ENCODE measurements around the gene GNE. TPM values are rescaled to one million over a fixed set of nuclear protein-coding genes. Genes with fewer than 3 reads are reported as not detected.
"Not testable (repeated sequence)": the region's sequence is repeated elsewhere in the genome, so short reads cannot be mapped to it uniquely, and the experiment has no call there.

The GNE gene
- polyA plus RNA-seq: 6.3 TPM

DNA sequence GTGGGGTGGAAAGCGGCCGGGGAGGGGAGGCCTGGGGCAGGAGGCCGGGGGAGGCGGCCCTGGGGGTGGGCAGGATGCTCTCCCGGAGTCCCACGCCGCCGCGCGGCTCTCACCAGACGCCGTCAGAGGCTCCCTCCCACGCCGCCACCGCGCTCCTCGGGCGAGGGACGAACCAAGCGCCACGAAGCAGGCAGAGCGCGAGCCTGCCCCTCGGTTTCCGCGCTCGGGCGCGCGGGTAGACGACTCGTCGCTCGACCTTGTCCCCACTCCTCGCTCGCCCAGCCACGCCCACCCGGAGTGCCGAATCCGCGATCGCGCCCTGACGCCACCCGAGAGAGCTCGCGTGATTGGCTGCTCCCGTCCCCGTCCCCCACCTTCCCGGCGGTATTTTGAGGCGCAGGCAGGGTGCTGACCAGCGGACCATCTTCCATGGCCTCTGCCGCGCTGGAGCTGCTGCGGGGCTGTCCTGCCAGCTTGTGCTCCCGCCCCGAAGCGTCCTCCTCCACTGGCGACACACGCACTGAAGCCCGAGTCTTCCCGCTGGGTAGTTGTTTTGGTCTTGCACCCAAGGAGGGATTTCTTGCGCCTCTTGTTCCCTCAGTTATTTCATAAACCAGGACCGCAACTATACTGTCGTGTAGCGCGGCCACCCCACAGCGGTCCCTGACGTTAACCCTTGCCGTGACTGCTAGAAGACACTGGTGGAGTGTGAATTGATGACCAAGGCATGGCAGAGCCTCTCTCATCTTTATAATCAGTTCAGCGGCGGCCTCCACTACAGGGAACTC lies at the start of gene GNE:
Gene GNE (minus strand): TSS at position 241 of the 788 bp plus-strand sequence. CDS start 9,093 bp downstream, outside the sequence.
- H3K4me1 Mint-ChIP-seq: peaks cover 0 to 6% (median 4%) of the 10 kb centered on the region in 3 donors
- H3K27ac Mint-ChIP-seq: peak within 1 kb of the TSS; percentile 95 to 98 (median 97)
- H3K4me3 Mint-ChIP-seq: peak within 1 kb of the TSS; percentile 95 to 99 (median 98)
- peaks cover 0 to 2% (median 0%) of the 10 kb centered on the region in 3 donors for H3K9me3 Mint-ChIP-seq
- no peaks in the 10 kb centered on the region for H3K36me3 Mint-ChIP-seq
- no peaks in the 10 kb centered on the region for H3K27me3 Mint-ChIP-seq

DNA sequence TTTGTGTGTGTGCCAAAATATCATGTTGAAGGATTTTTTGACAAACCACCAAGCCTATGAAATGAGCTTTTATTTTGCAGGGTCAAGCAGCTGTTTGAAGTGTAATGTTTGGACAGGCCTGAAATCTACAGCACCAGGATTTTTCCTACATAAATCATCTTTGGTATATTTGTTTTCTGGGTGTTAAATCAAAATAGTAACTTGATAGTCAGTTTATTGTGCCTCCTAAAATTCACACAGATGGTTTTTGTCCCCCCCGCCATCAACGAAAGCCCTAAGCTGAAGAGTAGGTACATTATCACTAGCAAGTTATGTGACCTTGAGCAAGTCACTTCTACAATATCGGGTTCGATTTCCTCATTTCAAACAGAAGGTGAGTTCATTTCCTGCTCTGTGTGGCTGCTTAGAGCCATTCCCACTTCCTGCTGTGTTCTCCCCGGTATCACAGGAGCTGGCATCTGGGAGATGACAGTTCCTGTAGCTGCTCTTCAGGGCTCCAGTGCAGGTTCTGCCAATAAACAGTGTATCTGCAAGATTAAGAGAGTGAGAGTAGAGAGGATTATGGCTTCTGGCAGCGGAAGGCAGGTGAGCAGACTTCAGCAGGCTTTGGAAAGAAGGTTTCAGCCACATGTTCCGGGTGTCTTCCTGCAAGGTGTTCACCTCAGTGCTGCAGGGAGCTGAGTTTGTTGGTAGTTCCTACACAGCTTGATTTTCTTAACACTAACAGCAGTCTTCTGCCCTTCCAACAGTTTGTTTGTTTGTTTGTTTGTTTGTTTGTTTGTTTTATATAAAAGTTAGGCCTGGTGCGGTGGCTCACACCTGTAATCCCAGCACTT lies 48.4 kb upstream of the GNE start:
- H3K9me3 Mint-ChIP-seq: no peaks in the 10 kb centered on the region
- no peaks in the 10 kb centered on the region for H3K27me3 Mint-ChIP-seq
- H3K27ac Mint-ChIP-seq: no peak overlapping the region
- H3K36me3 Mint-ChIP-seq: no peaks in the 10 kb centered on the region
- H3K4me3 Mint-ChIP-seq: no peak overlapping the region
- peaks cover 0 to 1% (median 0%) of the 10 kb centered on the region in 3 donors for H3K4me1 Mint-ChIP-seq

GRCh38 chr9:36304366-36304765 lies 46.1 kb upstream of the GNE start:
- H3K27me3 Mint-ChIP-seq, H3K9me3 Mint-ChIP-seq, H3K4me1 Mint-ChIP-seq: not testable (repeated sequence)

GRCh38 chr9:36301227-36301626 lies 43.0 kb upstream of the GNE start:
- H3K4me1 Mint-ChIP-seq: peaks cover 0 to 1% (median 0%) of the 10 kb centered on the region in 3 donors
- H3K27me3 Mint-ChIP-seq: no peaks in the 10 kb centered on the region
- H3K4me3 Mint-ChIP-seq: no peak overlapping the region
- peaks cover 1% of the 10 kb centered on the region for H3K36me3 Mint-ChIP-seq
- H3K9me3 Mint-ChIP-seq: no peaks in the 10 kb centered on the region
- H3K27ac Mint-ChIP-seq: no peak overlapping the region

More at GRCh38 chr9:36304366-36304765, 46.1 kb upstream of the GNE start:
- not testable (repeated sequence) for H3K4me3 Mint-ChIP-seq, H3K36me3 Mint-ChIP-seq, H3K27ac Mint-ChIP-seq

- no peaks in the 10 kb centered on the region for H3K9me3 Mint-ChIP-seq
- no peaks in the 10 kb centered on the region for H3K4me1 Mint-ChIP-seq
- no peak overlapping the region for H3K27ac Mint-ChIP-seq
- H3K27me3 Mint-ChIP-seq: no peaks in the 10 kb centered on the region
- peaks cover 4% of the 10 kb centered on the region for H3K36me3 Mint-ChIP-seq
- H3K4me3 Mint-ChIP-seq: no peak overlapping the region
Measured at GRCh38 chr9:36298566-36298965, 40.3 kb upstream of the GNE start.

- Mint-ChIP-seq H3K36me3 (peaks cover 4% of the 10 kb centered on the region), H3K4me1 (no peaks in the 10 kb centered on the region), H3K4me3 (no peak overlapping the region), H3K27me3 (no peaks in the 10 kb centered on the region), H3K27ac (no peak overlapping the region), H3K9me3 (no peaks in the 10 kb centered on the region)
Measured at GRCh38 chr9:36297798-36298197, 39.5 kb upstream of the GNE start.

GRCh38 chr9:36294996-36295395 lies 36.7 kb upstream of the GNE start:
- H3K4me1 Mint-ChIP-seq, H3K9me3 Mint-ChIP-seq, H3K36me3 Mint-ChIP-seq, H3K4me3 Mint-ChIP-seq, H3K27ac Mint-ChIP-seq, H3K27me3 Mint-ChIP-seq: not testable (repeated sequence)

DNA sequence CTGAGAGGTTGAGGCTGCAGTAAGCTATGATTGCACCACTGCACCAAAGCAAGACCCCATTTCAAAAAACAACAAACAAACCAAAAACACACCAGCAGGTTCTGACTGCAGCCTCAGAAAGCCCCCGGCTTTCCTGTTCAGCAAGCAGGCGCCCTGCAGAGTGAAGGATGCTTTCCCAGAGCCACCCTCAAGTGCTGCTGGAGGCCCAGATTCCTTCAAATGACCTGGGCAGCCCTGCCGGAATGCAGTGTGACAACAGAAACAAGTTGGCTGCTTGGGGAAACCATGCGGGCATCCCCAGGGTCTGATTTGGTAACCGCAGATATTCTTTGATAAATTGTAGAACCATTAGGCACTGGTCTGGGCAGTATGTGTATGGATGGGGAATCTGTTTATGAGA lies 35.7 kb upstream of the GNE start:
- H3K27ac Mint-ChIP-seq: no peak overlapping the region
- H3K4me3 Mint-ChIP-seq: no peak overlapping the region
- H3K27me3 Mint-ChIP-seq: no peaks in the 10 kb centered on the region
- H3K36me3 Mint-ChIP-seq: peaks cover 4% of the 10 kb centered on the region
- H3K9me3 Mint-ChIP-seq: no peaks in the 10 kb centered on the region
- no peaks in the 10 kb centered on the region for H3K4me1 Mint-ChIP-seq

DNA sequence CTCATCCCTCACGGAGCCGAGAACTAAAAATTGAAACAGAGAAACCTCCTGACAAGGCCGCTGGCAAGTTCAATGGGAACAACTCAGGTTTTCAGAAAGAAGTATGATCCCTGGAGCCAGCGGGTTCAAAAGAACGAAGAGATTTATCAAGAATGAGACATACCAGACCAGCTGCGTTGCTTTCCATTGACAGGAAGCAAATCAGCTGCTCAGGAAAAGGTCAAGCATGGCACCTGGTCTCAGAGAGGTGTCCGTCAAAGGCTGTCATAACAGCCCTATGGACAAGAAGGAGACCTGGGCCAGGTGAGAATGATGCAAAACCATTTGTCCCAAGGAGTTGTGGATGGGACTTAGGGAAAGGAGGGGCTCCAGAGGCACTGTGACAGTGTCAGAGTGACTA lies 34.9 kb upstream of the GNE start:
- Mint-ChIP-seq H3K9me3 (no peaks in the 10 kb centered on the region), H3K4me1 (no peaks in the 10 kb centered on the region), H3K36me3 (peaks cover 4% of the 10 kb centered on the region), H3K27ac (no peak overlapping the region), H3K27me3 (no peaks in the 10 kb centered on the region), H3K4me3 (no peak overlapping the region)

DNA sequence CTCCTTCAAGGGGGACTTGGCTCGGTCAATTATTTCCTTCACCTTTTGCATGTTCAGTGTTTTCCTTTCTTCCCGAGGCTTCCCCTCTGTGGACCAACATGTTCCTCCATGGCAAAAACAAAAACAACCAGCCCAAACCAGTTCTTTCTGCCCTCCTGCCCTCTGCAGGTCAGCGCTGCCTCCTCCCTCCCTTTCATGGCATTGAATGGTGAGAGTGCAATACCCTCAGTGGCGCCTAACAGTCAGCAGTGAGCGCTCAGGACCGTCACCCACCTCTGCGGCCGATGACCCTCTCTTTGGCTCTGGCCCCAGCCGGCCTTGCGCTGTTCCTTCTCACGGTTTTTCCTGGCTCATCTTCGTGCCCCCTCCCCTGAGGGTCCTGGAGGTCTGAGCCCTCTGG lies 34.4 kb upstream of the GNE start:
- Mint-ChIP-seq H3K4me3 (no peak overlapping the region), H3K4me1 (no peaks in the 10 kb centered on the region), H3K9me3 (no peaks in the 10 kb centered on the region)

DNA sequence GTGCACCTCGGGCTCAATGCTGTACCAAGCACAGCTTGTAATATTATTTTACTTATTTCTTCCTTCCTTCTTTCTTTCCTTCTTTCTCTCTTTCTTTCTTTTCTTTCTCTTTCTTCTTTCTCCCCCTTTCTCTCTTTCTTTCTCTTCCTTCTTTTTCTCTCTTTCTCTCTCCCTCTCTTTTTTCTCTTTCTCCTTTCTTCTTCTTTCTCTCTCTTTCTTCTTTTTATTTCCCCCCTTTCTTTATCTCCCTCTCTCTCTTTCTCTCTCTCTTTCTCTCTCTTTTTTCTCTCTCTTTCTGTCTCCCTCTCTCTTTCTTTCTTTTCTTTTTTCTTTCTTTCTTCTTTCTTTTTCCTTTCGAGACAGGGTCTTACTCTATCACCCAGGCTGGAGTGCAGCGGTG lies 32.7 kb upstream of the GNE start:
- Mint-ChIP-seq H3K4me1 (no peaks in the 10 kb centered on the region), H3K4me3 (no peak overlapping the region), H3K27ac (no peak overlapping the region), H3K27me3 (no peaks in the 10 kb centered on the region), H3K9me3 (no peaks in the 10 kb centered on the region), H3K36me3 (peaks cover 2% of the 10 kb centered on the region)

More for the DNA sequence above, 34.4 kb upstream of the GNE start:
- peaks cover 4% of the 10 kb centered on the region for H3K36me3 Mint-ChIP-seq
- H3K27me3 Mint-ChIP-seq: no peaks in the 10 kb centered on the region
- H3K27ac Mint-ChIP-seq: no peak overlapping the region

GRCh38 chr9:36289836-36290435 lies 31.7 kb upstream of the GNE start:
- Mint-ChIP-seq H3K27ac (no peak overlapping the region), H3K27me3 (no peaks in the 10 kb centered on the region), H3K4me1 (no peaks in the 10 kb centered on the region), H3K9me3 (no peaks in the 10 kb centered on the region), H3K4me3 (no peak overlapping the region), H3K36me3 (peaks cover 2% of the 10 kb centered on the region)

DNA sequence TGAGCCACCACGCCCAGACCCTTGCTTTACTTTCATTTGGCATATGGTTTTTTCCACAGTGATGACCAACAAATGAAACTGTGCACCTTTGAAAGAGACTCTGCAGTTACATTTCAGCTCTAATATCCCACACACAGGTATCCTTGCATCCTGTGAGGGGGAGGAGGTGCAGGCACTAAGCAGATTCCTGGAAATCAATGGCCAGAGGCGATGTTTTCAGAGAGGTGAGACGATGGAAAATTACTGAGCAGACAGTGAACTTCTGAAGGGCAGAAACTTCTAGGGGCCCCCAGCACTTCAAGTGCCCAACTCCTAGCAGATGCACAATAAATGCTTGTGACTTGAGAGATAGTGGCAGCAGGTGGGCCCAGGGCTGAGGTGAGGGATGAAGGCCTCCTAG lies 29.8 kb upstream of the GNE start:
- Mint-ChIP-seq H3K36me3 (no peaks in the 10 kb centered on the region), H3K9me3 (no peaks in the 10 kb centered on the region), H3K27me3 (no peaks in the 10 kb centered on the region), H3K4me3 (no peak overlapping the region), H3K4me1 (no peaks in the 10 kb centered on the region), H3K27ac (no peak overlapping the region)

- Mint-ChIP-seq H3K27ac (no peak overlapping the region), H3K9me3 (no peaks in the 10 kb centered on the region), H3K4me3 (no peak overlapping the region), H3K27me3 (no peaks in the 10 kb centered on the region), H3K36me3 (no peaks in the 10 kb centered on the region), H3K4me1 (no peaks in the 10 kb centered on the region)
Measured at GRCh38 chr9:36286388-36286787, 28.1 kb upstream of the GNE start.

DNA sequence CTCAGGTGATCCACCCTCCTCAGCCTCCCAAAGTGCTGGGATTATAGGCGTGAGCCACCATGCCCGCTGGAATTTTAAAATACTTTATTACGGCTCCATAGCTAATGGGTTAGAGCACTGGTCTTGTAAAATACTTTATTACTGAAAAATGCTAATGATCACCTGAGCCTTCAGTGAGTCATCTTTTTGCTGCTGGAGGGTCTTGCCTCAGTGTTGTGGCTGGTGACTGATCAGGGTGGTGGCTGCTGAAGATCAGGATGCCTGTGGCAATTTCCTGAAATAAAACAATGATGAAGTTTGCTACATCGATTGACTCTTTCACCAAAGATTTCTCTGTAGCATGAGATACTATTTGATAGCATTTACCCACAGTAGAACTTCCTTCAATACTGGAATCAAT lies 26.0 kb upstream of the GNE start:
- H3K9me3 Mint-ChIP-seq: no peaks in the 10 kb centered on the region
- H3K4me1 Mint-ChIP-seq: no peaks in the 10 kb centered on the region
- no peak overlapping the region for H3K27ac Mint-ChIP-seq
- H3K36me3 Mint-ChIP-seq: peaks cover 4% of the 10 kb centered on the region
- no peaks in the 10 kb centered on the region for H3K27me3 Mint-ChIP-seq
- no peak overlapping the region for H3K4me3 Mint-ChIP-seq
